ENCODE measurements around the gene DEPDC7.
A peak's percentile ranks its signal among the peaks of the same experiment; 100 is the strongest.
"Not testable (repeated sequence)": the region's sequence is repeated elsewhere in the genome, so short reads cannot be mapped to it uniquely, and the experiment has no call there.

The DEPDC7 gene

GRCh38 chr11:33015621-33016551 is at the start of gene DEPDC7:
Gene DEPDC7 (plus strand): TSS chr11:33015878. CDS start chr11:33015956, 78 bp downstream.
- peak; percentile 73 for DNase-seq

GRCh38 chr11:32968541-32968940 is 47.1 kb upstream of the DEPDC7 start:
- DNase-seq = no peak

- not testable (repeated sequence) for DNase-seq
Observed at GRCh38 chr11:32972233-32972632, 43.4 kb upstream of the DEPDC7 start.

GRCh38 chr11:32972781-32973180 is 42.9 kb upstream of the DEPDC7 start:
- DNase-seq = no peak

- no peak for DNase-seq
Observed at GRCh38 chr11:32982626-32983025, 33.1 kb upstream of the DEPDC7 start.

GRCh38 chr11:32983506-32983905 is 32.2 kb upstream of the DEPDC7 start:
- no peak for DNase-seq

GRCh38 chr11:32985600-32985999 is 30.1 kb upstream of the DEPDC7 start:
- no peak for DNase-seq

- no peak for DNase-seq
Observed at GRCh38 chr11:32987851-32988250, 27.8 kb upstream of the DEPDC7 start.

- DNase-seq = no peak
Observed at GRCh38 chr11:32990481-32990880, 25.2 kb upstream of the DEPDC7 start.

GRCh38 chr11:32991427-32991826 is 24.3 kb upstream of the DEPDC7 start:
- DNase-seq = no peak

- DNase-seq = no peak
Observed at GRCh38 chr11:32991898-32992297, 23.8 kb upstream of the DEPDC7 start.

GRCh38 chr11:33000181-33000580 is 15.5 kb upstream of the DEPDC7 start:
- DNase-seq = peak; percentile 73

- no peak for DNase-seq
Observed at GRCh38 chr11:33001281-33001680, 14.4 kb upstream of the DEPDC7 start.

- no peak for DNase-seq
Observed at GRCh38 chr11:33001751-33002542, 13.7 kb upstream of the DEPDC7 start.

- DNase-seq = no peak
Observed at GRCh38 chr11:33005175-33005574, 10.5 kb upstream of the DEPDC7 start.

- no peak for DNase-seq
Observed at GRCh38 chr11:33006010-33006409, 9.7 kb upstream of the DEPDC7 start.

- no peak for DNase-seq
Observed at GRCh38 chr11:33013755-33014154, 1.9 kb upstream of the DEPDC7 start.

GRCh38 chr11:33016654-33017053 is 976 bp downstream of the DEPDC7 start:
- DNase-seq = no peak

GRCh38 chr11:33017478-33017877 is 1.8 kb downstream of the DEPDC7 start:
- no peak for DNase-seq

GRCh38 chr11:33017965-33018364 is 2.3 kb downstream of the DEPDC7 start:
- DNase-seq = no peak

GRCh38 chr11:33018840-33019239 is 3.2 kb downstream of the DEPDC7 start:
- DNase-seq = no peak

- DNase-seq = no peak
Observed at GRCh38 chr11:33021501-33021900, 5.8 kb downstream of the DEPDC7 start.

- DNase-seq = no peak
Observed at GRCh38 chr11:33021937-33022336, 6.3 kb downstream of the DEPDC7 start.

- no peak for DNase-seq
Observed at GRCh38 chr11:33025339-33025722, 9.7 kb downstream of the DEPDC7 start.

Measured in NCI-H226 (cell line).